Esophagus muscularis mucosa (tissue), 4 donors: ENCODE results near the gene TAF9. TPM values are rescaled to one million over a fixed set of nuclear protein-coding genes. Genes with fewer than 3 reads are reported as not detected.
A peak's percentile ranks its signal among the peaks of the same experiment; 100 is the strongest.
"Not testable (repeated sequence)": the region's sequence is repeated elsewhere in the genome, so short reads cannot be mapped to it uniquely, and the experiment has no call there.

ENCODE experiments used
- DNase-seq: peaks from one replicate; pipeline ENCODE4 v3.0.0-alpha.2; 2017; ENCODE audit errors: extremely low spot score
- H3K27ac ChIP-seq, 4 donors: fragments of 200-600 bp; sonication (generic); replicated peaks in 1 of 4; 1 replicate in 3 of 4; 2 replicates in 1 of 4; pipeline ENCODE4 v1.5.1; 2016 to 2019; ENCODE audit warnings: mild to moderate bottlenecking in 1 of 4
- H3K27me3 ChIP-seq, 4 donors: fragments of 200-600 bp; sonication (generic); one replicate each; pipeline versions ENCODE4 v1.5.1 to v1.6.0; 2016 to 2019
- H3K36me3 ChIP-seq, 4 donors: fragments of 200-600 bp; sonication (generic); one replicate each; pipeline ENCODE4 v1.5.1; 2016 to 2019
- H3K4me1 ChIP-seq, 4 donors: fragments of 200-600 bp; sonication (generic); one replicate each; pipeline ENCODE4 v1.5.1; 2016 to 2019
- H3K4me3 ChIP-seq, 4 donors: fragments of 200-600 bp; sonication (generic); 1 replicate in 2 of 4; 2 replicates in 2 of 4; pipeline ENCODE4 v1.5.1; 2016 to 2019; ENCODE audit warnings: mild to moderate bottlenecking in 4 of 4, moderate library complexity in 1 of 4
- H3K9me3 ChIP-seq, 4 donors: fragments of 200-600 bp; sonication (generic); 1 replicate in 3 of 4; 2 replicates in 1 of 4; pipeline ENCODE4 v1.5.1; 2016 to 2019
- EP300 ChIP-seq: sonication (generic); formaldehyde crosslinking; IDR thresholded peaks from one replicate; pipeline ENCODE4 v1.6.1; 2017; ENCODE audit warnings: antibody characterized with exemption
- POLR2A ChIP-seq: fragments of 450-650 bp; IDR thresholded peaks from one replicate; pipeline ENCODE4 v1.6.1; 2017; ENCODE audit warnings: antibody characterized with exemption, moderate library complexity, mild to moderate bottlenecking, low read depth
- POLR2AphosphoS5 ChIP-seq, 2 donors: sonication (generic); formaldehyde crosslinking; IDR thresholded peaks; one replicate each; pipeline ENCODE4 v1.6.1; 2017; ENCODE audit warnings: antibody characterized with exemption in 2 of 2
- WGBS: methylation state at CpG from one replicate; pipeline ENCODE4 v1.1.5; 2018; 5-methylcytosine and 5-hydroxymethylcytosine counted together
- intact Hi-C: fragments of 100-400 bp; cut with DNase I; formaldehyde crosslinking; loops from one replicate; pipeline ENCODE4 v1.15.1; 2023
- total RNA-seq, 4 donors: library from RNA; depleted of rRNA; stranded (reverse); fragments of >200 nt; gene quantifications; one replicate each; pipeline versions ENCODE4 v1.1.0 to v1.2.1, GENCODE V29; 2016
- TF ChIP-seq, protein P1 (sequence below), 3 experiments: fragments of 200-600 bp in 2 of 3; fragments of 450-650 bp in 1 of 3; sonication (generic) in 2 of 3; IDR thresholded peaks; one replicate each; pipeline ENCODE4 v1.5.1; 2017 to 2019; ENCODE audit warnings: antibody characterized with exemption in 3 of 3, mild to moderate bottlenecking in 2 of 3, moderate library complexity in 1 of 3

TAF9 gene
- total RNA-seq, 4 donors from 2014 or later, result 28.6 to 38.4 (median 31.5) TPM

DNA sequence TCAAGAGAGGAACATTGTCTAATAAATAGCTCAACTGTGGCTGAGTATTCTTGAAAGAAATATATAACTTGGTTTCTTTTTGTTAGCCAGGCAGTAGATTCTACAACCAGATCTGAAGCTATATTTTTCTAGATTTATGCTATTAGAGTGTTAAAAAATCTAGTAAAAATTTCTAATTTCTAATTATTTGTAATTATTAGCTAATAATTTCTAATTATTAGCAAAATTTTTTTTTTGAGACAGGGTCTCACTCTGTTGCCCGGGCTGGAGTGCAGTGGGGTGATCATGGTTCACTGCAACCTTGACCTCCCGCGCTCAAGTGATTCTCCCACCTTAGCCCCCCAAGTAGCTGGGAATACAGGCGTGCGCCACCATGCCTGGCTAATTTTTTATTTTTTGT, 3.1 kb upstream of the TAF9 start:
- no peak overlapping the region for H3K27ac ChIP-seq
- peaks cover 14 to 32% (median 24%) of the 10 kb centered on the region in 4 donors for H3K36me3 ChIP-seq
- peaks cover 29 to 34% (median 32%) of the 10 kb centered on the region in 4 donors for H3K4me1 ChIP-seq
- 98% methylated on average over 5 of the region's 5 CpGs for WGBS
- TF ChIP-seq POLR2AphosphoS5 (IDR thresholded peaks at IDR 0.05) (no peak), POLR2A (no peak), EP300 (no peak)
- TF ChIP-seq, protein P1, sequence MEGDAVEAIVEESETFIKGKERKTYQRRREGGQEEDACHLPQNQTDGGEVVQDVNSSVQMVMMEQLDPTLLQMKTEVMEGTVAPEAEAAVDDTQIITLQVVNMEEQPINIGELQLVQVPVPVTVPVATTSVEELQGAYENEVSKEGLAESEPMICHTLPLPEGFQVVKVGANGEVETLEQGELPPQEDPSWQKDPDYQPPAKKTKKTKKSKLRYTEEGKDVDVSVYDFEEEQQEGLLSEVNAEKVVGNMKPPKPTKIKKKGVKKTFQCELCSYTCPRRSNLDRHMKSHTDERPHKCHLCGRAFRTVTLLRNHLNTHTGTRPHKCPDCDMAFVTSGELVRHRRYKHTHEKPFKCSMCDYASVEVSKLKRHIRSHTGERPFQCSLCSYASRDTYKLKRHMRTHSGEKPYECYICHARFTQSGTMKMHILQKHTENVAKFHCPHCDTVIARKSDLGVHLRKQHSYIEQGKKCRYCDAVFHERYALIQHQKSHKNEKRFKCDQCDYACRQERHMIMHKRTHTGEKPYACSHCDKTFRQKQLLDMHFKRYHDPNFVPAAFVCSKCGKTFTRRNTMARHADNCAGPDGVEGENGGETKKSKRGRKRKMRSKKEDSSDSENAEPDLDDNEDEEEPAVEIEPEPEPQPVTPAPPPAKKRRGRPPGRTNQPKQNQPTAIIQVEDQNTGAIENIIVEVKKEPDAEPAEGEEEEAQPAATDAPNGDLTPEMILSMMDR (IDR thresholded peaks at IDR 0.05), result no peak
- intact Hi-C loops, result no loop called here
- DNase-seq, result no peak
- no peaks in the 10 kb centered on the region for H3K9me3 ChIP-seq
- H3K4me3 ChIP-seq, result no peak overlapping the region
- no peaks in the 10 kb centered on the region for H3K27me3 ChIP-seq

DNA sequence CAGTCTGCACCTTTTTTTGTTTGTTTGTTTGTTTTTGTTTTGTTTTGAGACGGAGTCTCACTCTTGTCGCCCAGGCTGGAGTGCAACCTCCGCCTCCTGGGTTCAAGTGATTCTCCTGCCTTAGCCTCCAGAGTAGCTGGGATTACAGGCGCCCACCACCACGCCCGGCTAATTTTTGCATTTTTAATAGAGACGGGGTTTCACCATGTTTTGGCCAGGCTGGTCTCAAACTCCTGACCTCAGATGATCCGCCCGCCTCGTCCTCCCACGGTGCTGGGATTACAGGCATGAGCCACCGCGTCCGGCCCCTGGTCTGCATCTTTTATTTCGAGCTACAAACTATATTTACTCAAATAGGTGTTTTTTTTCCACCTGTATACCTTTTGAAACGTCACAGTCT, 1.0 kb upstream of the TAF9 start:
- Histone ChIP-seq H3K27ac (peak overlapping the region; percentile 89 to 98 (median 93)), H3K36me3 (peaks cover 11 to 34% (median 25%) of the 10 kb centered on the region in 4 donors), H3K4me3 (peak overlapping the region; percentile 66 to 99 (median 69)), H3K4me1 (peaks cover 34 to 41% (median 36%) of the 10 kb centered on the region in 4 donors)
- H3K27me3 ChIP-seq, DNase-seq, H3K9me3 ChIP-seq, intact Hi-C loops: not testable (repeated sequence)
- 2% methylated on average over 16 of the region's 16 CpGs for WGBS

DNA sequence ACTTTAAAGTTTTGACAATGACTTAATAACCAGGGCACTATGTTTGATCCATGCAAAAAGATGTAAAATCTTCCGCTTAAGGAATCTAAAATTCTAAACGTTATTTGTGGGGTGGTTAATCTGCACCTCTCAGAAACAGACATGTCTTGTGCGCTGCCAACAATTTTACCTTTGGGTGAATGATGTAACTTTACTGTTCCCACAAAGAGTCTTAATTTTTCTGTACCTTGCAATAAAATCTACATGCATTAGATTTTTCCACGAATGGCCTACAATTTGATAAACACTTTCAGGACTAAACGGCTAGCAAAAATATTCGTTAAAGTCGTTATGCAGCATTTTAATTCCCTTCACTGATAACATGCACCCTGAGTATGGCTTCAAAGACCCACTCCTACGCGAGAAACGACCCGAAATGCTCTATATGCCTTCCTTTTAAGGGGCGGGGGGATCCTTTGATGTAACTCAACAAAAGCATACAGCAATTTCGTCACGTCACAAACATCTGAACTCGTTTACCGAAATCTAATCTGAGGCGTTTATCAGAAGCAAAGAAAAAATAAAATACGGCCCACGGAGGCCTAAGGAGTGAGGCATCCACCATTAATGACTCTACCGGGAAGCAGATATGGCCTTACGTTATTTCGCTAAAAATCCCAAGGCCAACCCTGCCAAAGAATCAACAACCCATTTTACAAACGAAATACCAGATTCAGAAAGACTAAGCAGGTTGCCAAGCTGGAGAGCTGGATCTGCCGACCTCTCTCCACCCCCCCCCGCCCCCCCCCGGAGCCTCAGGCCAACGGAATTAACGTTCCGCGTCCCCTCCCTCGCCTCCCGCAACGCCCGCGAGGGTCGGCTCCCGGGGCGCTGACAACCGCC, 621 bp downstream of the TAF9 start:
- 4% methylated on average over 20 of the region's 39 CpGs for WGBS
- TF ChIP-seq POLR2A (no peak), EP300 (peak; percentile 6), POLR2AphosphoS5 (IDR thresholded peaks at IDR 0.05) (no peak)
- TF ChIP-seq, protein P1 (IDR thresholded peaks at IDR 0.05), result no peak
- Histone ChIP-seq H3K4me3 (peak overlapping the region; percentile 66 to 99 (median 69)), H3K36me3 (peaks cover 9 to 36% (median 26%) of the 10 kb centered on the region in 4 donors), H3K9me3 (no peaks in the 10 kb centered on the region), H3K27me3 (no peaks in the 10 kb centered on the region), H3K4me1 (peaks cover 34 to 41% (median 36%) of the 10 kb centered on the region in 4 donors), H3K27ac (peak overlapping the region; percentile 89 to 98 (median 93))
- no peak for DNase-seq
- intact Hi-C loops, result no loop called here

DNA sequence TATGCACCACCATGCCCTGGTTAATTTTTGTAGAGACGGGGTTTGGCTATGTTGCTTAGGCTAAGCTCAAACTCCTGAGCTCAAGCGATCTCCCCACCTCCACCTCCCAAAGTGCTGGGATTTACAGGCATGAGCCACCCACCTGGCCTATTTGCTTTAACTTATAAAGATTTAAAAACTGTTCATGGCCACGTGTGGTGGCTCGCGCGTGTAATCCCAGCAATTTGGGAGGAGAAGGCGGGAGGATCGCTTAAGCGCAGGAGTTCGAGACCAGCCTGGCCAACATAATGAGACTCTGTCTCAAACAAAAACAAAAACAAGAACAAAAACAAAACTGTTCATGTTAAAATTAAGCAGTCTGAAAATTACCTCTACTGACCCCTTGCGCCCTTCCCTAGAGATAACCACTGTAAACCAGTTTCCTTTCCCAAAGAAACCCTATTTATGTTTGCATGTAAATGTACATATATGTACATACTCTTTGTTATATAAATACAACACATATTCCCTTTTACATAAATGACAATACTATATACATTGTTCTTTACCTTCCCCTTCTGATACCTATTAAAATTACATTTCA, 1.5 kb downstream of the TAF9 start:
- Histone ChIP-seq H3K4me1 (peaks cover 34 to 41% (median 36%) of the 10 kb centered on the region in 4 donors), H3K36me3 (peaks cover 17 to 44% (median 29%) of the 10 kb centered on the region in 4 donors), H3K27ac (peak overlapping the region in 2 of 4 donors; percentile 91 to 95), H3K9me3 (no peaks in the 10 kb centered on the region), H3K27me3 (no peaks in the 10 kb centered on the region), H3K4me3 (peak overlapping the region in 3 of 4 donors; percentile 66 to 99 (median 68))
- intact Hi-C loops, result no loop called here
- TF ChIP-seq, protein P1 (IDR thresholded peaks at IDR 0.05), result no peak
- TF ChIP-seq POLR2AphosphoS5 (IDR thresholded peaks at IDR 0.05) (no peak), EP300 (no peak), POLR2A (no peak)
- DNase-seq, result no peak
- WGBS, result 90% methylated on average over 11 of the region's 11 CpGs

DNA sequence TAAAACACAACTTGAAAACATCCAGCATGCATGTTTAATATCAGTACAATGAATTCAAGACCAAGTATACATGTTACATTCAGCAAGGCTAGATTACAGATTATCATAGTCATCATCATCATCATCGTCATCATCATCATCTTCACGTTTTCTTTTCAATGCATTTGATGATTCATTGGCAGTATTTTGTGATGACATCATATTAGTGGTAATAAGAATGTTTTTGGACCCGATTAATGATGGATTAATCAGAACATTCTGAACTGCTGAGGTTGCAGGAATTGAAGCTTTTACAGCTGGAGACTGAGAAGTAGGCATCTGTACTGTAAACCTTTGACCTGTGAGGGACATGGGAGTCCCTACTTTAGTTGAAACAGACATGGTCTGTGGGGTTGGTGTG, 4.5 kb downstream of the TAF9 start:
- Histone ChIP-seq H3K9me3 (no peaks in the 10 kb centered on the region), H3K27me3 (no peaks in the 10 kb centered on the region), H3K4me1 (peaks cover 13 to 24% (median 17%) of the 10 kb centered on the region in 4 donors), H3K4me3 (no peak overlapping the region), H3K36me3 (peaks cover 17 to 58% (median 34%) of the 10 kb centered on the region in 4 donors), H3K27ac (no peak overlapping the region)
- intact Hi-C loops, result no loop called here
- 69% methylated on average over 3 of the region's 3 CpGs for WGBS
- DNase-seq, result no peak
- TF ChIP-seq POLR2AphosphoS5 (IDR thresholded peaks at IDR 0.05), result no peak
- TF ChIP-seq POLR2A, result no peak
- no peak for TF ChIP-seq EP300
- TF ChIP-seq, protein P1 (IDR thresholded peaks at IDR 0.05), result no peak
